SJSA1 (cell line): ENCODE data around the gene AKR1C4. TPM values are rescaled to one million over a fixed set of nuclear protein-coding genes. Genes with fewer than 3 reads are reported as not detected.
"Not testable (repeated sequence)": the region's sequence is repeated elsewhere in the genome, so short reads cannot be mapped to it uniquely, and the experiment has no call there.

ENCODE experiments used
- DNase-seq, 2 experiments: peaks; one replicate each; pipeline ENCODE4 v3.0.0-alpha.2; 2015 to 2020; ENCODE audit warnings: low spot score in 2 of 2, low read depth in 1 of 2
- H3K27ac ChIP-seq: fragments of 250-450 bp; sonication (Bioruptor Pico); 2 replicates; pipeline ENCODE4 v1.5.1; 2020; ENCODE audit warnings: mild to moderate bottlenecking, moderate library complexity
- H3K27me3 ChIP-seq: fragments of 250-450 bp; sonication (Bioruptor Pico); replicated peaks from 2 replicates; pipeline ENCODE4 v1.5.1; 2020; ENCODE audit warnings: mild to moderate bottlenecking, moderate library complexity
- H3K36me3 ChIP-seq: fragments of 250-450 bp; sonication (Bioruptor Pico); 2 replicates; pipeline ENCODE4 v1.5.1; 2020; ENCODE audit warnings: mild to moderate bottlenecking
- H3K4me1 ChIP-seq: fragments of 250-450 bp; sonication (Bioruptor Pico); replicated peaks from 2 replicates; pipeline ENCODE4 v1.6.1; 2021; ENCODE audit warnings: mild to moderate bottlenecking
- H3K4me3 ChIP-seq: fragments of 250-450 bp; sonication (Bioruptor Pico); 2 replicates; pipeline ENCODE4 v1.5.1; 2020; ENCODE audit warnings: mild to moderate bottlenecking
- H3K9me3 ChIP-seq: fragments of 250-450 bp; sonication (Bioruptor Pico); replicated peaks from 2 replicates; pipeline ENCODE4 v1.5.1; 2020; ENCODE audit warnings: mild to moderate bottlenecking
- total RNA-seq: library from RNA; depleted of rRNA; stranded (reverse); fragments of >200 nt; shearing (Covaris generic); gene quantifications from 2 replicates; pipeline ENCODE4 v1.2.3, GENCODE V29; 2014; rRNA removed

The AKR1C4 gene
- not detected in 2 replicates for total RNA-seq

DNA sequence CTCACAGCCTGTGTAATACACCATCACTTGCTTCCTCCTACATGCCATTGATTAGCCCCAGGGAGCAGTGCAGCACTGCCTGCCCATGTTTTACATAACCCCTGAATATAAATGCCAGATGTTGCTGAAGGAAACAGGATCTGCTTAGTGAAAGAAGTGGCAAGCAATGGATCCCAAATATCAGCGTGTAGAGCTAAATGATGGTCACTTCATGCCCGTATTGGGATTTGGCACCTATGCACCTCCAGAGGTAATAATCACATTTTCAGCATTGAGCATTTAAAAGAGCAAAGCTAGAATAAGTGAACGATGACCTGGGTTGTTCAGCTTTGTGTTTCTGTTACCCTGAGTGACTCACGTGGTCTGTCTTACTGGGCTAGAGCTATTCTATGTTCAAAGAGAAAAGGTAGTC is at the start of gene AKR1C4:
TSS of gene AKR1C4 (plus strand) at position 136 of the 412 bp plus-strand sequence. CDS start at position 167, 31 bp downstream.
- Histone ChIP-seq H3K27ac (no peak within 1 kb of the TSS), H3K4me1 (no peaks in the 10 kb centered on the region), H3K27me3 (no peaks in the 10 kb centered on the region), H3K9me3 (no peaks in the 10 kb centered on the region), H3K4me3 (no peak within 1 kb of the TSS), H3K36me3 (no peaks in the 10 kb centered on the region)
- DNase-seq, result no peak

DNA sequence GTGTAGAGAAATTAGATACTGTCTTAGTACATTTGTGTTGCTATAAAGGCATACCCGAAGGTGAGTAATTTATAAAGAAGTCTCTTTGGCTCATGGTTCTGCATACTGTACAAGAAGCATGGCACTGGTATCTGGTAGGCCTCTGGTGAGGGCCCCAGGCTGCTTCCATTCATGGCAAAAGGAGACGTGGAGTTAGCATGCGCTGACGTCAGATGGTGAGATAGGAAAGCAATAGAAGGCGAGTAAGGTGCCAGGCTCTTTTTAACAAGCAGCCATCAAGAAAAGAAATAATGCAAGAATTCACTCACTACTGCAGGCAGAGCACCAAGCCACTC is 49.8 kb upstream of the AKR1C4 start:
- Histone ChIP-seq H3K4me1 (no peaks in the 10 kb centered on the region), H3K4me3 (no peak overlapping the region), H3K36me3 (no peaks in the 10 kb centered on the region), H3K27me3 (no peaks in the 10 kb centered on the region), H3K27ac (no peak overlapping the region), H3K9me3 (no peaks in the 10 kb centered on the region)
- no peak for DNase-seq

DNA sequence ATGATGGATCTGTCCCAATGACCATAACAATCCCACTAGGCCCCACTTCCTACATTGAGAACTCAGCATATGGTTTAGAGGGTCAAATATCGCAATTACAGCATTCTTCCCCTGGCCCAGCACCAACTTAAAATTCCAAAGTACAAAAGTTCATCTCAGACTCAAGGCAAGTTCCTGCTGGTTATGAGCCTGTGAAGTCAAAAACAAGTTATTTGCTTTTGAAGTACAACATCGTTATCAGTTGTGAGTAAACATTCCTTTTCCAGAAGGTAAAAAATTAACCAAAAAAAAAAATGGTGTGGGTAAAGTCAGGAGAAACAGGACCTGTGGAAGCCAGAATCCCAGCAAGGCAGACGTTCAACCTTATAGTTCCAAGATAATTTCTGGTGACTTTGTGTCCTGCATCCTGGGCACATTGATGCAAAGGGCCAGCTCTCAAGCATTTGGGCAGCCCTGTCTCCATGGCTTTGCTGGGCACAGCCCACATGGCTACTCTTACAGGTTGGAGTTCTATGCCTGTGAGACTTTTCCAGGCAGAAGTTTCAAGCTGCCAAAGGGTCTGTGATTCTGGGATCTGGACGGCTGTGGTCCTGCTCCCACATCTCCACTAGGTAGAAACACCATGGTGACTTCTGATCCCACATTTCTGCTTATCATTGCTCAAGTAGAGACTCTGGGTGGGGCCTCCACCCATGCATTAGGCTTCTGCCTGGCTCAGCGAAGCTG is 49.2 kb upstream of the AKR1C4 start:
- no peaks in the 10 kb centered on the region for H3K4me1 ChIP-seq
- no peak overlapping the region for H3K27ac ChIP-seq
- H3K27me3 ChIP-seq, result no peaks in the 10 kb centered on the region
- H3K36me3 ChIP-seq, result no peaks in the 10 kb centered on the region
- H3K9me3 ChIP-seq, result no peaks in the 10 kb centered on the region
- DNase-seq, result no peak
- H3K4me3 ChIP-seq, result no peak overlapping the region

DNA sequence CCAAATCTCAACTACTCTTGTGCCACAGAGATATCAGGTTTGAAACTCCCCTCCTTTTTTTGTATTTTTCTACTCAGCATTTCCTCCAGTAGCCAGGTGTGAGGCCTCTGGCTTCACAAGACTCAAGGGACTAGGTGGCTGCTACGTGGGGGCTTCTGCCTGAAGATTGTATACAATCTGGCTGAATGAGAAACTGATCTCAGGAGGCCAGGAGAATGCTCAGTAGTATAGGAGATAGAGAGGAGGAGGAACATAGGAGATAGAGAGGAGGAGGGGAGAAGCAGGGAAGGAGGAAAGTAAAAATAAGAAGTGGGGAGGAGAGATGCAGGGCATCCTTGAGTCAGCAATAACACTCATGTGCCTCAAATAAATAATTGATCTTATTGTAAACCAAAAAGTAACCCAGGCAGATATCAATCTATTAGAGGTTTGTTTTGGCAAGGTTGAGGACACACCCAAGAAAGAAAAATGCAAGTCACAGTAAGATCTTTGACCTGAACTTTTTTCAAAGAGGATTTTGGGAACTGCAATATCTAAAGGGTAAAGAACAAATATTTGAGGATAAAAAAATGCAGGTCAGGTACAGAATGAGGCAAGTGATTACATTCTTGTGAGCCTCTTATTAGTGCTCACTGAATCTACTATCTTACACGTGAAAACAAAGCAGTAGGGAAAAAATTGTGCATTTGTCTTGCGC is 48.5 kb upstream of the AKR1C4 start:
- H3K9me3 ChIP-seq, result no peaks in the 10 kb centered on the region
- DNase-seq, result no peak

GRCh38 chr10:5148678-5149032 is 48.0 kb upstream of the AKR1C4 start:
- Histone ChIP-seq H3K4me1 (no peaks in the 10 kb centered on the region), H3K36me3 (no peaks in the 10 kb centered on the region), H3K4me3 (no peak overlapping the region), H3K27me3 (no peaks in the 10 kb centered on the region), H3K9me3 (no peaks in the 10 kb centered on the region), H3K27ac (no peak overlapping the region)
- DNase-seq, result no peak

More for the DNA sequence above, 48.5 kb upstream of the AKR1C4 start:
- H3K4me1 ChIP-seq, result no peaks in the 10 kb centered on the region
- no peaks in the 10 kb centered on the region for H3K36me3 ChIP-seq
- H3K27ac ChIP-seq, result no peak overlapping the region
- no peak overlapping the region for H3K4me3 ChIP-seq
- no peaks in the 10 kb centered on the region for H3K27me3 ChIP-seq

DNA sequence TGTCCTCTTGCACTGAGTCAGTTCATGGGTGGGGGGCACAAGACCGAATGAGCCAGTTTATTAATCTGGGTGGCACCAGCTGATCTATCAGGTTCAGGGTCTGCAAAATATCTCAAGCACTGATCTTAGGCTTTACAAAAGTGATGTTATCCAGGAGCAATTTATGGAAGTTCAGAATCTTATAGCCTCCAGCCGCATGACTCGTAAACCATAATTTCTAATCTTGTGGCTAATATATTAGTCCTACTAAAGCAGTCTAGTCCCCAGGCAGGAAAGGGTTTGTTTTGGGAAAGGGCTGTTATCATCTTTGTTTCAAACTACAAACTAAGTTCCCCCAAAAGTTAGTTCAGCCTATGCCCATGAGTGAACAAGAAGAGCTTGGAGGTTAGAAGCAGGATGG is 45.6 kb upstream of the AKR1C4 start:
- Histone ChIP-seq H3K27ac (no peak overlapping the region), H3K4me3 (no peak overlapping the region), H3K4me1 (no peaks in the 10 kb centered on the region), H3K36me3 (no peaks in the 10 kb centered on the region), H3K27me3 (no peaks in the 10 kb centered on the region), H3K9me3 (no peaks in the 10 kb centered on the region)
- DNase-seq, result no peak

DNA sequence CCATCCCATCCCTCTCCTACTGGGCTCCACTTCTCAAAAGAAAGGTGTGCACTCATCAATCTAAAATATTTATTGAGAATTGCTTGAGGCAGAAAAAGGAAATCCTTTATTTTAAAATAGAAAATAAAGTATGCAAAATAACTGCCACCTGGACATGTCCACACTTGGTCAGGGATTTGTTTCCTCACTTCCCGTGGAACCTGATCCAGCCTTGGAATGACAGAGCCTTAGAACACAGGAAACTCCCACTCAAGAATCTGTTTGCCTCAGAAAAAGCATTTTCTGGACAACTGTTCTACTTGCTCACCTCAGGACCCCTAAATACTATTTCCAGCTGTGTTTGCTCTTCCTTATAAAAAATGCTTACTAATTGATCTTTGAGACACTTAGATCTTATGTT is 40.7 kb upstream of the AKR1C4 start:
- no peak overlapping the region for H3K4me3 ChIP-seq

GRCh38 chr10:5157501-5157900 is 39.1 kb upstream of the AKR1C4 start:
- no peak overlapping the region for H3K27ac ChIP-seq
- DNase-seq, result no peak
- no peaks in the 10 kb centered on the region for H3K36me3 ChIP-seq
- no peak overlapping the region for H3K4me3 ChIP-seq
- no peaks in the 10 kb centered on the region for H3K4me1 ChIP-seq
- H3K27me3 ChIP-seq, result no peaks in the 10 kb centered on the region
- H3K9me3 ChIP-seq, result no peaks in the 10 kb centered on the region

More for the DNA sequence above, 40.7 kb upstream of the AKR1C4 start:
- Histone ChIP-seq H3K27me3 (no peaks in the 10 kb centered on the region), H3K27ac (no peak overlapping the region), H3K36me3 (no peaks in the 10 kb centered on the region), H3K9me3 (no peaks in the 10 kb centered on the region), H3K4me1 (no peaks in the 10 kb centered on the region)
- no peak for DNase-seq

- Histone ChIP-seq H3K4me3 (no peak overlapping the region), H3K36me3 (no peaks in the 10 kb centered on the region), H3K27ac (no peak overlapping the region), H3K9me3 (peaks cover 3% of the 10 kb centered on the region; the same call in 1 of the 2 replicates), H3K27me3 (no peaks in the 10 kb centered on the region), H3K4me1 (no peaks in the 10 kb centered on the region)
- DNase-seq, result no peak
Observed at GRCh38 chr10:5159126-5159525, 37.5 kb upstream of the AKR1C4 start.

GRCh38 chr10:5163487-5163886 is 33.1 kb upstream of the AKR1C4 start:
- no peaks in the 10 kb centered on the region for H3K4me1 ChIP-seq
- no peak overlapping the region for H3K4me3 ChIP-seq
- no peak overlapping the region for H3K27ac ChIP-seq
- H3K27me3 ChIP-seq, result no peaks in the 10 kb centered on the region
- no peaks in the 10 kb centered on the region for H3K36me3 ChIP-seq
- peaks cover 14% of the 10 kb centered on the region; the same call in 1 of the 2 replicates for H3K9me3 ChIP-seq
- no peak for DNase-seq

DNA sequence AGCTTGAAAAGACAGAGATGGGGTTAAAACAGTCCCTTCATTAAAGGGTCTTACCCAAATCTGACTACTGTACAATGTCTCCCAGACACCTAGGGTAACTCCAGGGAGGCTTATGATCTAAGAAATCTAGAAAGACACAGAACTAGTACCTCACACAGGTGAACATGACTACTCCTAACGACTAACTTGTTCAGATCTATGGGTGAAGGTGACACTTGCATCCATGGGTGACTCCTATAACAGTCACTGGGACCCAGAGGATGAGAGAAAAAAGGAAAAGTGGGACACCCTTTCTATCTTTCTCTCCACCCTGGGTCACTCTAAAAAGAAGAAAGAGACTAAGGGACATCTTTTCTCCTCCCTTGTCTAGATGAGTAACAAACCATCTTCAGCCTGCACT is 30.9 kb upstream of the AKR1C4 start:
- no peak overlapping the region for H3K4me3 ChIP-seq
- H3K36me3 ChIP-seq, result no peaks in the 10 kb centered on the region
- no peaks in the 10 kb centered on the region for H3K4me1 ChIP-seq
- DNase-seq, result no peak
- H3K27ac ChIP-seq, result no peak overlapping the region
- peaks cover 14% of the 10 kb centered on the region; the same call in 1 of the 2 replicates for H3K9me3 ChIP-seq
- 0 out of 2 replicates have a peak, but pooled peaks cover 3% of the 10 kb centered on the region for H3K27me3 ChIP-seq

DNA sequence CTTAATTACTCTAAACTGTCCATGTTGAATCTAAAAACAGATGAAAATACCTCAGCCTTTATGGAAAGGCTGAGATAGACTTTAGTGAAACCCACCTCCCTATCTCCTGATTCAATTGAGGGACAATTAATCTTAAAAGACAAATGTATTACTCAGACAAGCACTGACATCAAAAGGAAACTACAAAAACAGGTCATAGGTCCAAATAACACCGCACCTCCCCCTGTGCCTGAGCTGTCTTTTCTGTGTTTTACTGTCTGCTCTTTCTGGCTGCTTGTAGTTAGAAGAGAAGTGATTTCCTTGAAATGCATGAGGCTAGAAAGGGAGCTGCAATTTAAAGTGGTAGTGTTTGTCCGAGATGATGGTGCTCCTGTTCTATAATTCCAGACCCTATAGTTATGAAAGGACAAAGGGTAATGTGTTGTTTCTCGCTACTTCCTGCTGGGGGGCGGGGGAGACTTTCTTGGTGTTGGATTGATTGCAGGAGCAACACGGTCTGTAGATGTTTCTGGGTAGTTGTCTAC is 27.7 kb upstream of the AKR1C4 start:
- no peak for DNase-seq
- no peaks in the 10 kb centered on the region for H3K4me1 ChIP-seq
- H3K36me3 ChIP-seq, result no peaks in the 10 kb centered on the region

DNA sequence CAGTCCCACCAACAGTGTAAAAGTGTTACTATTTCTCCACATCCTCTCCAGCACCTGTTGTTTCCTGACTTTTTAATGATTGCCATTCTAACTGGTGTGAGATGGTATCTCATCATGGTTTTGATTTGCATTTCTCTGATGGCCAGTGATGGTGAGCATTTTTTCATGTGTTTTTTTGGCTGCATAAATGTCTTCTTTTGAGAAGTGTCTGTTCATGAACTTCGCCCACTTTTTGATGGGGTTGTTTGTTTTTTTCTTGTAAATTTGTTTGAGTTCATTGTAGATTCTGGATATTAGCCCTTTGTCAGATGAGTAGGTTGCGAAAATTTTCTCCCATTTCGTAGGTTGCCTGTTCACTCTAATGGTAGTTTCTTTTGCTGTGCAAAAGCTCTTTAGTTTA is 21.1 kb upstream of the AKR1C4 start:
- H3K36me3 ChIP-seq, H3K27me3 ChIP-seq, DNase-seq, H3K4me1 ChIP-seq, H3K4me3 ChIP-seq, H3K9me3 ChIP-seq, H3K27ac ChIP-seq: not testable (repeated sequence)

More for the DNA sequence above, 27.7 kb upstream of the AKR1C4 start:
- Histone ChIP-seq H3K27ac (no peak overlapping the region), H3K9me3 (0 out of 2 replicates have a peak, but pooled peaks cover 12% of the 10 kb centered on the region), H3K4me3 (no peak overlapping the region), H3K27me3 (0 out of 2 replicates have a peak, but pooled peaks cover 3% of the 10 kb centered on the region)

GRCh38 chr10:5180503-5180902 is 16.1 kb upstream of the AKR1C4 start:
- not testable (repeated sequence) for H3K9me3 ChIP-seq, H3K4me1 ChIP-seq, H3K27ac ChIP-seq, DNase-seq, H3K4me3 ChIP-seq, H3K27me3 ChIP-seq, H3K36me3 ChIP-seq
